BLaER1 treated with 17β-estradiol and CSF1 and Interleukin-3, amounts not matched to agents 10 nM and 100 nM (cell line): ENCODE data around the gene CD70.
"Not testable (repeated sequence)": the region's sequence is repeated elsewhere in the genome, so short reads cannot be mapped to it uniquely, and the experiment has no call there.

Source experiments
- H3K27ac ChIP-seq, 11 experiments: shearing (Covaris generic); formaldehyde crosslinking; 2 replicates each; pipeline ENCODE4 v1.8.1; 2022
- H3K27me3 ChIP-seq, 11 experiments: shearing (Covaris generic); formaldehyde crosslinking; 2 replicates each; pipeline ENCODE4 v1.8.1; 2022
- H3K36me3 ChIP-seq, 11 experiments: shearing (Covaris generic); formaldehyde crosslinking; 2 replicates each; pipeline ENCODE4 v1.8.1; 2022
- H3K4me1 ChIP-seq, 10 experiments: shearing (Covaris generic); formaldehyde crosslinking; 2 replicates each; pipeline ENCODE4 v1.8.1; 2022
- H3K4me2 ChIP-seq, 11 experiments: shearing (Covaris generic); formaldehyde crosslinking; 2 replicates each; pipeline ENCODE4 v1.8.1; 2022
- H3K4me3 ChIP-seq, 10 experiments: shearing (Covaris generic); formaldehyde crosslinking; 2 replicates each; pipeline ENCODE4 v1.8.1; 2022
- H3K9ac ChIP-seq, 11 experiments: shearing (Covaris generic); formaldehyde crosslinking; 2 replicates each; pipeline ENCODE4 v1.8.1; 2022
- H3K9me3 ChIP-seq, 11 experiments: shearing (Covaris generic); formaldehyde crosslinking; replicated peaks in 1 of 11; 2 replicates each; pipeline ENCODE4 v1.8.1; 2022
- H4K20me1 ChIP-seq, 11 experiments: shearing (Covaris generic); formaldehyde crosslinking; 2 replicates each; pipeline ENCODE4 v1.8.1; 2022
- Cebpa-rat ChIP-seq, 11 experiments: shearing (Covaris generic); IDR thresholded peaks; 2 replicates each; pipeline ENCODE4 v1.8.1; 2022

CD70 gene

GRCh38 chr19:6588508-6589345 lies 2.2 kb downstream of the CD70 start:
- Histone ChIP-seq H4K20me1 (peaks cover 0 to 30% (median 0%) of the 10 kb centered on the region in 11 experiments; a peak in 9 of 22 replicates), H3K4me2 (peak overlapping the region; percentile 70 to 97 (median 94)), H3K27me3 (peaks cover 54 to 68% (median 65%) of the 10 kb centered on the region in 11 experiments), H3K4me3 (peak overlapping the region; percentile 67 to 79 (median 70)), H3K9me3 (no peaks in the 10 kb centered on the region), H3K4me1 (peaks cover 61 to 90% (median 78%) of the 10 kb centered on the region in 10 experiments), H3K9ac (peak overlapping the region; percentile 76 to 87 (median 82)), H3K36me3 (peaks cover 5 to 26% (median 22%) of the 10 kb centered on the region in 11 experiments; a peak in 18 of 22 replicates), H3K27ac (peak overlapping the region; percentile 59 to 87 (median 75); a peak in 20 of 22 replicates)
- TF ChIP-seq Cebpa-rat (IDR thresholded peaks at IDR 0.05), result no peak

- peak overlapping the region; percentile 76 to 87 (median 82); a peak in 21 of 22 replicates for H3K9ac ChIP-seq
- H4K20me1 ChIP-seq, result peaks cover 0 to 30% (median 0%) of the 10 kb centered on the region in 11 experiments; a peak in 9 of 22 replicates
- H3K27ac ChIP-seq, result peak overlapping the region; percentile 14 to 87 (median 75); a peak in 19 of 22 replicates
- TF ChIP-seq Cebpa-rat (IDR thresholded peaks at IDR 0.05), result no peak
- H3K4me1 ChIP-seq, result peaks cover 57 to 83% (median 72%) of the 10 kb centered on the region in 10 experiments
- H3K9me3 ChIP-seq, result no peaks in the 10 kb centered on the region
- H3K27me3 ChIP-seq, result peaks cover 54 to 68% (median 65%) of the 10 kb centered on the region in 11 experiments
- H3K36me3 ChIP-seq, result peaks cover 6 to 33% (median 26%) of the 10 kb centered on the region in 11 experiments; a peak in 18 of 22 replicates
- H3K4me2 ChIP-seq, result peak overlapping the region; percentile 70 to 97 (median 94)
- H3K4me3 ChIP-seq, result peak overlapping the region; percentile 67 to 79 (median 70)
Measured at GRCh38 chr19:6587998-6588507, 2.9 kb downstream of the CD70 start.

- peaks cover 50 to 64% (median 63%) of the 10 kb centered on the region in 11 experiments for H3K27me3 ChIP-seq
- no peak for TF ChIP-seq Cebpa-rat (IDR thresholded peaks at IDR 0.05)
- no peaks in the 10 kb centered on the region for H3K9me3 ChIP-seq
- H3K4me3 ChIP-seq, result peak overlapping the region; percentile 67 to 79 (median 70)
- peaks cover 0 to 30% (median 0%) of the 10 kb centered on the region in 11 experiments; a peak in 9 of 22 replicates for H4K20me1 ChIP-seq
- H3K4me2 ChIP-seq, result peak overlapping the region; percentile 70 to 97 (median 94)
- H3K4me1 ChIP-seq, result peaks cover 52 to 77% (median 67%) of the 10 kb centered on the region in 10 experiments
- peaks cover 10 to 38% (median 32%) of the 10 kb centered on the region in 11 experiments; a peak in 18 of 22 replicates for H3K36me3 ChIP-seq
- peak overlapping the region in 9 of 11 experiments; percentile 59 to 87 (median 76); a peak in 17 of 22 replicates for H3K27ac ChIP-seq
- peak overlapping the region; percentile 76 to 87 (median 82) for H3K9ac ChIP-seq
Measured at GRCh38 chr19:6587093-6587820, 3.7 kb downstream of the CD70 start.

GRCh38 chr19:6586726-6587092 lies 4.2 kb downstream of the CD70 start:
- no peaks in the 10 kb centered on the region for H3K9me3 ChIP-seq
- H3K27ac ChIP-seq, result peak overlapping the region in 4 of 11 experiments; percentile 74 to 87 (median 78); a peak in 5 of 22 replicates
- H4K20me1 ChIP-seq, result peaks cover 0 to 30% (median 0%) of the 10 kb centered on the region in 11 experiments; a peak in 9 of 22 replicates
- H3K4me3 ChIP-seq, result peak overlapping the region; percentile 67 to 79 (median 70); a peak in 18 of 20 replicates
- peak overlapping the region; percentile 76 to 87 (median 82); a peak in 17 of 22 replicates for H3K9ac ChIP-seq
- H3K4me2 ChIP-seq, result peak overlapping the region; percentile 70 to 97 (median 94)
- TF ChIP-seq Cebpa-rat (IDR thresholded peaks at IDR 0.05), result no peak
- H3K27me3 ChIP-seq, result peaks cover 47 to 59% (median 57%) of the 10 kb centered on the region in 11 experiments
- peaks cover 50 to 71% (median 63%) of the 10 kb centered on the region in 10 experiments for H3K4me1 ChIP-seq
- H3K36me3 ChIP-seq, result peaks cover 10 to 38% (median 32%) of the 10 kb centered on the region in 11 experiments; a peak in 18 of 22 replicates

GRCh38 chr19:6586056-6586455 lies 4.9 kb downstream of the CD70 start:
- TF ChIP-seq Cebpa-rat (IDR thresholded peaks at IDR 0.05), result no peak
- Histone ChIP-seq H3K4me1 (peaks cover 45 to 67% (median 59%) of the 10 kb centered on the region in 10 experiments), H3K9me3 (no peaks in the 10 kb centered on the region), H4K20me1 (peaks cover 0 to 30% (median 0%) of the 10 kb centered on the region in 11 experiments; a peak in 9 of 22 replicates), H3K27me3 (peaks cover 40 to 52% (median 51%) of the 10 kb centered on the region in 11 experiments), H3K4me3 (no peak overlapping the region; a peak in 1 of 20 replicates), H3K9ac (no peak overlapping the region), H3K27ac (peak overlapping the region in 2 of 11 experiments; percentile 9 to 25; a peak in 2 of 22 replicates), H3K36me3 (peaks cover 10 to 38% (median 32%) of the 10 kb centered on the region in 11 experiments; a peak in 18 of 22 replicates), H3K4me2 (peak overlapping the region in 9 of 11 experiments; percentile 75 to 97 (median 94); a peak in 16 of 22 replicates)

- Histone ChIP-seq H3K27me3 (peaks cover 15 to 20% (median 19%) of the 10 kb centered on the region in 11 experiments), H3K4me1 (peaks cover 48 to 67% (median 62%) of the 10 kb centered on the region in 10 experiments), H3K36me3 (peaks cover 10 to 38% (median 32%) of the 10 kb centered on the region in 11 experiments; a peak in 18 of 22 replicates), H4K20me1 (peaks cover 0 to 18% (median 0%) of the 10 kb centered on the region in 11 experiments; a peak in 6 of 22 replicates)
- H3K9ac ChIP-seq, H3K27ac ChIP-seq, H3K9me3 ChIP-seq, H3K4me3 ChIP-seq, H3K4me2 ChIP-seq: not testable (repeated sequence)
Measured at GRCh38 chr19:6582515-6583484, 8.2 kb downstream of the CD70 start.

GRCh38 chr19:6580313-6580712 lies 10.6 kb downstream of the CD70 start:
- H3K27me3 ChIP-seq, result no peaks in the 10 kb centered on the region
- H3K4me2 ChIP-seq, result peak overlapping the region in 8 of 11 experiments; percentile 13 to 89 (median 59); a peak in 15 of 22 replicates
- no peaks in the 10 kb centered on the region for H4K20me1 ChIP-seq
- H3K27ac ChIP-seq, result peak overlapping the region in 1 of 11 experiments; percentile 9; a peak in 2 of 22 replicates
- peaks cover 6 to 28% (median 21%) of the 10 kb centered on the region in 11 experiments; a peak in 16 of 22 replicates for H3K36me3 ChIP-seq
- H3K9me3 ChIP-seq, result no peaks in the 10 kb centered on the region; a peak in 2 of 22 replicates
- H3K4me1 ChIP-seq, result peaks cover 49 to 66% (median 62%) of the 10 kb centered on the region in 10 experiments
- H3K4me3 ChIP-seq, result no peak overlapping the region
- no peak for TF ChIP-seq Cebpa-rat (IDR thresholded peaks at IDR 0.05)
- H3K9ac ChIP-seq, result no peak overlapping the region
